Posterior vena cava (tissue), 2 donors: ENCODE results near the gene NME4. TPM values are rescaled to one million over a fixed set of nuclear protein-coding genes. Genes with fewer than 3 reads are reported as not detected.
"Not testable (repeated sequence)": the region's sequence is repeated elsewhere in the genome, so short reads cannot be mapped to it uniquely, and the experiment has no call there.

Source experiments
- DNase-seq: peaks from one replicate; pipeline ENCODE4 v3.0.0-alpha.2; 2020; ENCODE audit warnings: low spot score
- intact Hi-C, 2 donors: fragments of 100-400 bp; cut with DNase I; formaldehyde crosslinking; loops; one replicate each; pipeline versions ENCODE4 v1.14.1 to v1.14.2; 2022 to 2023
- total RNA-seq, 2 donors: library from RNA; stranded (reverse); fragmentation: NEBNext Ultra II Directional; extraction: Animal tissue kit (Norgen Biotek cat#: 25700); gene quantifications; one replicate each; pipeline ENCODE4 v1.2.1, GENCODE V29; 2021
- donor health status: DM: yes; HTN: yes; CAD: no.
- donor health status: DM: yes; HTN: yes; CAD: no.

Gene NME4
- total RNA-seq, 2 donors from 2014 or later: 70.7 to 108 TPM

- intact Hi-C loops: no loop called here
- peak; percentile 74 for DNase-seq
Observed at GRCh38 chr16:373848-374615, 23.0 kb upstream of the NME4 start.

DNA sequence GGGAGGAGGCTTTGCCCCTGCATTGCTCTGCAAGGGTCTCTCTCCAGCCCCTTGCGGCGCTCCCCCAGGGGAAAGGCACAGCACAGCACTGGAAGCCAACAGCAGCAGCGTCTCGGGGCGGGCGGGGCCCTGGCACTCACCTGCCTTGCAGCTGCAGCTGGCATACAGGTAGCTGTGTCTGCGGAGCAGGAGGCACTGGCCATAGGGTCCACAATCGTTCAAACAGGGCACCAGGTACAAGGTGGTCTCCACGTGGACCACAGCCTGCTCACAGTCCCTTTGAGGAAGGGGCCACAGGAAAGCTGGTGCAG lies 22.4 kb upstream of the NME4 start:
- intact Hi-C loops: no loop called here
- DNase-seq: no peak

DNA sequence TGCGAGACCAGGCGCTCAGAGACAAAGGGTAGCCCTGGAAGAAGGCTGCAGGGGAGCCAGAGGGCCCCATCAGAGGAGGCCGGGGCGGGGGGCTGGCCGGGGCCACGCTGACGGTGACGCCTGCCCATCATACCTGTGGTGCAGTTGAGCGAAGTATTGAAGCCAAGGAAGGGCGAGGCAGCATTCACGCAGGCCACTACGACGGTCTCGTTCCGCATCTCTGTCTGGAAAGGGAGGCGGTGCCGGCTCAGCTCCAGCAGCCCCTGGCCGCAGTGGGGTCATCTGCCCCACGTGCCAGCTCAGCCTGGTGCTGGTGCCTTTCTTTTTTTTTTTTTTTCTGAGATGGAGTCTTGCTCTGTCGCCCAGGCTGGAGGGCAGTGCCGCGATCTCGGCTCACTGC lies 21.8 kb upstream of the NME4 start:
- DNase-seq: no peak
- intact Hi-C loops: no loop called here

GRCh38 chr16:375927-376816 lies 20.8 kb upstream of the NME4 start:
- intact Hi-C loops: no loop called here
- no peak for DNase-seq

DNA sequence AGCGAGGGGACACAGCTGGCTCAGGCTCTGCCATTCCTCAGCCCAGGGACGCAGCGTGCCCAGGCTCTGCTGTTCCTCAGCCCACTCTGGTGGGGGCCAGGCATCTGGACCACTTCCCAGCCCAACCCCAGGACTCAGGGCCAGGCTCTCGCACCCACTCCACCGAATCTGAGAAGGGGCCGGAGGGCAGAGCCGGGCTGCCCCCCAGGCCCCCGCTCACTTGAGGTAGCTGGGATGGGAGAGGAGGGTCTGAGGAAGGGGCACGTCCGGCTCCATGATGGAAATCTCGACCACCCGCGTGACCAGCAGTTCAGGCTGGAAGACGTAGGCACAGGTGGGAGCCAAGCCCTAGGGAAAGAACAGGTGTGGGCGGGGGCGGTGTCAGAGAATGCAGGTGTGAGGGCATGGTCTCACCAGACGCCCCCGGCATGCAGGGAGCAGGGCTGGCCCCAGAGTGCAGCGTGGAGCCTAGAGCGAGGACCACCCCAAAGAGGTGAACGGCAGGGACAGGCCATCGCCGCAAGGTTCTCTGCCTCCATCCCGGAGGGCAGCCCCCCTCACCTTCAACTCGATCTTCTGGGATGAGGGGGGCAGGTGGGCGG lies 20.1 kb upstream of the NME4 start:
- no peak for DNase-seq
- intact Hi-C loops: no loop called here

DNA sequence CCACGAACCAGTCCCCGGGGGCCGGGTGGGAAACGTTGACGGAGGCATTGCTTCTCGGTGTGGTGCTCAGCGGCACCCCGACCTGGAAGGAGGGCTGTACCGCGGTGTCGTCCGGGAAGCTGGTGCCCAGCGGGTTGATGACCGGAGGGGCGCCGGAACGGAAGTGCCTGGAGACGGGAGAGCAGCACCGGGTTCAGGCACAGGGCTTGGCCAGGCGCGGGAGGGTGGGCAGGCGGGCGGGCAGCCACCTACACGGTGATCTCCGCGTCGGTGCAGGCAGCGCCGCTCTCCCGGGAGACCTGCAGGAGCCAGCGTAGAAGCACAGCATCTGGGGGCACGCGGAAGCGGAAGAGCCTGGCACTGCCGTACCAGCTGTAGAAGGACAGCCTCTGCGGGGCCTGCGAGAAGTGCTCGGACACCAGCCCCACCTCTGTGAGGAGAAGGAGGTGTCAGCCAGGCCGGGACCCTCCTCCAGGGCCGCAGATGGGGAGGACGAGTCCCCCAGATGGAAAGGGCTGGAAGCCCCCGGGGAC lies 19.5 kb upstream of the NME4 start:
- intact Hi-C loops: no loop called here
- DNase-seq: no peak

- DNase-seq, intact Hi-C loops: not testable (repeated sequence)
Observed at GRCh38 chr16:378113-378820, 18.7 kb upstream of the NME4 start.

DNA sequence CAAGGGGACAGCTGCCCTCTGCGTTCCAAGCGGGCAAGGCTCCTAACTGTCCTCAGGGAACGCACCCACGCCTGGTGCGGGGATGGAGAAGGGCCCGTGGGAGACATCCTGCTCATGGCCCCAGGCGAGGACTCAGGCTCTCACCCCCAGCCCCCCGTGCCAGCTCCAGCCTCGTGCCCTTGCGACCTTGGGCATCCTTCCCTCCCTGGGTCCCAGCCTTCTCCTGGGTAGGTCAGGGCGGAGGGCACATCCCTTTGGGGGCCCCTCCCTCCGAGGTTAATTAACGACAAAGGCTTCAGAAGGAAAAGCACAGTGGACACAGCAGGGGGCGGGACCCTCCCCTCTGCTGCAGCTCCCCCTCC lies 18.2 kb upstream of the NME4 start:
- intact Hi-C loops: no loop called here
- no peak for DNase-seq

GRCh38 chr16:379183-379960 lies 17.6 kb upstream of the NME4 start:
- intact Hi-C loops: no loop called here
- DNase-seq: no peak

- intact Hi-C loops: no loop called here
- no peak for DNase-seq
Observed at GRCh38 chr16:379961-380761, 16.8 kb upstream of the NME4 start.

DNA sequence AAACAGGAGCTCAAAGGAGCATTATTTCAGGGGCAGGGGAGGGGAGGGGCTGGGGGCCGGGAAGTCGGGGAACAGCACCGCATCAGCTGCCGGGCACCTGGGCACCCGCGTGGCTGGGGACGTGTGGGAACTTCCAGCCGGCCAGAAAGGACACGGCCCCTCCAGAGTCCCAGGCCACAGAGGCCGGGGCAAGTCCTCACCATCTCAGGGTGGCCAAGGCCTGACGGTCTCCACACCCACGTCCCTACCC lies 16.3 kb upstream of the NME4 start:
- intact Hi-C loops: no loop called here
- DNase-seq: no peak

- intact Hi-C loops: no loop called here
- DNase-seq: peak; percentile 82
Observed at GRCh38 chr16:381012-381788, 15.8 kb upstream of the NME4 start.

GRCh38 chr16:381789-382717 lies 14.9 kb upstream of the NME4 start, which contains the start of gene PGAP6:
Gene PGAP6 (minus strand): TSS chr16:381978. CDS start chr16:381821, 157 bp downstream.
- peak; percentile 84 for DNase-seq
- intact Hi-C loops: no loop called here

DNA sequence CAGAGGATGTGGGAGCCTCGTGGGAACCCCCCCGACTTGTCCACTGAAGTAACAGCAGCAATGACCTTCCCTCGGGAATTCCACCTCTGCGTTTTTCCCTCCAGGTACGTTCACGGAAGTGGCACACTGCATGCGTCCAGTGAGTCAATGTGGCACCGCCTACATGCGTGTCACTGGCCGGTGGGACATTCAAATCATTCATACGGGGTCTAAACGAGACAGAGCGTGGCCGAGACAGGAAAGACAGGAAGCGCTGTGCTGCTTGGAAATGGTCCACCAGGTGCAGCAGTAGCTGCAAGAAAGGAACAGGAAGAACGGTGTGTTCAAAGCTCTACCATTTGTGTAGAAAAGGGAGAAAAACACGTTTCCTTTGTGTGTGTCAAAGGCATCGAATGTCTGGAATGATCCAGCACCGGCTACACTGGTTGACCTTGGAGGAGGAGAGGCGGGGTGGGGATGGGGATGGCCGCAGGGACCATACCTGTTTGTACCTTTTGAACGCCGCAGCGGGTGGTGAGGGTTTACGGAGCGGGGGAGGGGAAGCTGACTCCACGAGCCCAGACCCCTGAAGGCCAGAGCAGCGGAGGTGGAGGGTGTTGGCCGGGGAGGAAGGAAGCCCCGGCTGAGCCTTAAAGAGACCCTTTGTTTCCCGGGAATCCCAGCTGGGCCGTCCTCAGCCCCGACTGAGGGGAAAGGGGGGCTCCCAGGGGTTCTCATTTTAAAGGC lies 13.5 kb upstream of the NME4 start:
- intact Hi-C loops: no loop called here
- no peak for DNase-seq

- intact Hi-C loops: loop anchor here in 1 of 2 donors (5.0 kb wide), 1 partner anchor 261 kb away; the partner anchor contains the start of gene WDR90
- DNase-seq: no peak
Observed at GRCh38 chr16:386641-387156, 10.3 kb upstream of the NME4 start.
